HepG2 (cell line): ENCODE results near the gene CBLB. TPM values are rescaled to one million over a fixed set of nuclear protein-coding genes. Genes with fewer than 3 reads are reported as not detected.

ENCODE experiments used
- ATAC-seq: fragments of 200-7000 bp; cut with Tn5 transposase; 3 replicates; pipeline ENCODE4 v1.9.1; 2020; ENCODE audit warnings: mild to moderate bottlenecking, moderate library complexity
- BruUV-seq: library from RNA; stranded (reverse); fragments of 400-500 nt; replicated peaks from 2 replicates; lab custom pipeline; 2021; lab: Mats Ljungman, UMichigan
- CTCF ChIA-PET: fragments of 300-600 bp; formaldehyde crosslinking; extraction: SDS; loops from one replicate; lab custom pipeline; 2021; ENCODE audit warnings: low total read pairs, inconsistent platforms, low intra/inter-chr PET ratio; lab: Yijun Ruan, JAX
- POLR2A ChIA-PET: fragments of 350-600 bp; sonication (Branson Sonifier 250); formaldehyde crosslinking; loops from one replicate; lab custom pipeline; 2020; ENCODE audit warnings: antibody characterized with exemption, inconsistent platforms; lab: Yijun Ruan, JAX
- DNase-seq: peaks from one replicate; pipeline ENCODE4 v3.0.0-alpha.2; 2015; ENCODE audit warnings: low spot score
- FAIRE-seq: peaks from 3 replicates; lab custom pipeline; 2011; peaks lifted over from hg19 to GRCh38; lab: Jason Lieb, UNC
- H2AFZ ChIP-seq: one replicate; pipeline ENCODE4 v1.6.1; 2011; ENCODE audit warnings: low read length, inconsistent platforms
- H3K27ac ChIP-seq: fragments of 300-600 bp; 3 replicates; pipeline ENCODE4 v1.8.0; 2011; ENCODE audit warnings: mixed run types, mild to moderate bottlenecking, mixed read lengths, low read length, inconsistent platforms; ENCODE audit not compliant: insufficient read depth; ENCODE audit errors: extremely low read length
- H3K27me3 ChIP-seq, 2 experiments: fragments of 200-600 bp in 1 of 2; 2 replicates in 1 of 2; 3 replicates in 1 of 2; pipeline versions ENCODE4 v1.6.0 to v1.8.0; 2011; ENCODE audit warnings: low read length in 2 of 2, mild to moderate bottlenecking in 2 of 2, moderate library complexity in 2 of 2, inconsistent platforms in 1 of 2; ENCODE audit not compliant: insufficient read depth in 2 of 2, control insufficient read depth in 1 of 2
- H3K36me3 ChIP-seq, 2 experiments: fragments of 200-600 bp in 1 of 2; replicated peaks in 1 of 2; 2 replicates in 1 of 2; 3 replicates in 1 of 2; pipeline versions ENCODE4 v1.5.1 to v1.8.0; 2011; ENCODE audit warnings: low read length in 2 of 2, inconsistent platforms in 1 of 2; ENCODE audit not compliant: insufficient read depth in 2 of 2, control insufficient read depth in 1 of 2
- H3K4me1 ChIP-seq: 2 replicates; pipeline ENCODE4 v1.5.1; 2012; ENCODE audit warnings: low read length, inconsistent platforms; ENCODE audit not compliant: insufficient read depth
- H3K4me2 ChIP-seq: 2 replicates; pipeline ENCODE4 v1.6.0; 2011; ENCODE audit warnings: low read depth, low read length, inconsistent platforms
- H3K4me3 ChIP-seq, 3 experiments: fragments of 200-600 bp in 1 of 3; sonication (generic), shearing (Covaris generic) in 1 of 3; replicated peaks in 1 of 3; 2 replicates each; pipeline ENCODE4 v1.5.1; 2011 to 2016; ENCODE audit warnings: low read length in 3 of 3, inconsistent platforms in 2 of 3, low read depth in 2 of 3, mild to moderate bottlenecking in 2 of 3, control low read depth in 1 of 3, mixed read lengths in 1 of 3; ENCODE audit not compliant: insufficient read depth in 1 of 3
- H3K79me2 ChIP-seq: one replicate; pipeline ENCODE4 v1.6.1; 2011; ENCODE audit warnings: low read length, inconsistent platforms; ENCODE audit not compliant: insufficient read depth
- H3K9ac ChIP-seq: 2 replicates; pipeline ENCODE4 v1.6.0; 2011; ENCODE audit warnings: mild to moderate bottlenecking, low read depth, low read length, inconsistent platforms; ENCODE audit not compliant: insufficient read depth
- H3K9me3 ChIP-seq: 2 replicates; pipeline ENCODE4 v1.5.1; 2012; ENCODE audit warnings: mild to moderate bottlenecking, low read length
- H4K20me1 ChIP-seq: 2 replicates; pipeline ENCODE4 v1.6.0; 2011; ENCODE audit warnings: inconsistent platforms, mild to moderate bottlenecking, low read length, moderate library complexity; ENCODE audit not compliant: insufficient read depth
- ATF5 ChIP-seq: sonication (generic); formaldehyde crosslinking; IDR thresholded peaks from 2 replicates; pipeline ENCODE4 v1.4.0; 2020; ENCODE audit warnings: mild to moderate bottlenecking, low read depth, missing genetic modification reagents
- BATF2 ChIP-seq: sonication (generic); formaldehyde crosslinking; IDR thresholded peaks from 2 replicates; pipeline ENCODE4 v1.8.0; 2022; ENCODE audit warnings: mild to moderate bottlenecking, missing genetic modification reagents, moderate library complexity
- DNMT1 ChIP-seq: sonication (generic); formaldehyde crosslinking; IDR thresholded peaks from 2 replicates; pipeline ENCODE4 v1.5.1; 2020; ENCODE audit warnings: mild to moderate bottlenecking, missing genetic modification reagents
- DR1 ChIP-seq: sonication (generic); formaldehyde crosslinking; IDR thresholded peaks from 2 replicates; pipeline ENCODE4 v1.8.0; 2021; ENCODE audit warnings: mild to moderate bottlenecking, missing genetic modification reagents, inconsistent platforms
- E2F5 ChIP-seq: sonication (generic); formaldehyde crosslinking; conservative IDR thresholded peaks from 2 replicates; pipeline ENCODE4 v1.4.0; 2020; ENCODE audit warnings: missing genetic modification reagents
- FOXM1 ChIP-seq: sonication (generic); formaldehyde crosslinking; IDR thresholded peaks from 2 replicates; pipeline ENCODE4 v1.5.0; 2020; ENCODE audit warnings: missing genetic modification reagents
- GATAD1 ChIP-seq: IDR thresholded peaks from 2 replicates; pipeline ENCODE4 v1.6.1; 2016; ENCODE audit warnings: missing genetic modification reagents, missing compliant biosample characterization
- GPN1 ChIP-seq: sonication (generic); formaldehyde crosslinking; IDR thresholded peaks from 2 replicates; pipeline ENCODE4 v1.5.1; 2020; ENCODE audit warnings: missing genetic modification reagents, borderline replicate concordance
- HNRNPL ChIP-seq: fragments of 200-400 bp; formaldehyde crosslinking; IDR thresholded peaks from 2 replicates; pipeline ENCODE4 v1.6.1; 2017; ENCODE audit warnings: mild to moderate bottlenecking, low read depth, low read length
- MED13 ChIP-seq: sonication (generic); formaldehyde crosslinking; IDR thresholded peaks from 2 replicates; pipeline ENCODE4 v1.5.0; 2020; ENCODE audit warnings: missing genetic modification reagents
- NFE2L1 ChIP-seq: sonication (generic); formaldehyde crosslinking; IDR thresholded peaks from 2 replicates; pipeline ENCODE4 v1.4.0; 2020; ENCODE audit warnings: missing genetic modification reagents, mild to moderate bottlenecking, borderline replicate concordance
- POGZ ChIP-seq: sonication (generic); formaldehyde crosslinking; IDR thresholded peaks from 2 replicates; pipeline ENCODE4 v1.4.0; 2020; ENCODE audit warnings: mild to moderate bottlenecking, missing genetic modification reagents
- REL ChIP-seq: sonication (generic); formaldehyde crosslinking; conservative IDR thresholded peaks from 2 replicates; pipeline ENCODE4 v1.8.0; 2022; ENCODE audit warnings: mild to moderate bottlenecking, missing genetic modification reagents, moderate library complexity
- ZBTB34 ChIP-seq: sonication (generic); formaldehyde crosslinking; IDR thresholded peaks from 2 replicates; pipeline ENCODE4 v1.8.0; 2022; ENCODE audit warnings: mild to moderate bottlenecking, missing genetic modification reagents
- ZBTB7B ChIP-seq: sonication (generic); formaldehyde crosslinking; IDR thresholded peaks from 2 replicates; pipeline ENCODE4 v1.4.0; 2020; ENCODE audit warnings: missing genetic modification reagents
- ZFP36L1 ChIP-seq: sonication (generic); formaldehyde crosslinking; IDR thresholded peaks from 2 replicates; pipeline ENCODE4 v1.8.0; 2022; ENCODE audit warnings: mild to moderate bottlenecking, missing genetic modification reagents, moderate library complexity
- ZFP62 ChIP-seq: sonication (generic); formaldehyde crosslinking; IDR thresholded peaks from 2 replicates; pipeline ENCODE4 v1.4.0; 2020; ENCODE audit warnings: missing genetic modification reagents
- ZNF460 ChIP-seq: sonication (generic); formaldehyde crosslinking; IDR thresholded peaks from 2 replicates; pipeline ENCODE4 v1.5.1; 2020; ENCODE audit warnings: missing genetic modification reagents, mild to moderate bottlenecking, borderline replicate concordance
- ZXDC ChIP-seq: sonication (generic); formaldehyde crosslinking; IDR thresholded peaks from 2 replicates; pipeline ENCODE4 v1.5.0; 2020; ENCODE audit warnings: mild to moderate bottlenecking, missing genetic modification reagents
- WGBS: methylation state at CpG from one replicate; pipeline ENCODE4 v1.1.6; 2017; ENCODE audit warnings: low lambda C conversion rate; 5-methylcytosine and 5-hydroxymethylcytosine counted together
- in situ Hi-C: cut with HindIII; loops from 2 replicates; pipeline ENCODE4 v1.10.0; 2017; ENCODE audit warnings: low pct_unique_long_range_greater_than_20kb; ENCODE audit not compliant: extremely low pct_ligation_motif_present
- intact Hi-C: fragments of 100-400 bp; cut with micrococcal nuclease; formaldehyde crosslinking; loops from one replicate; pipeline ENCODE4 v1.10.0; 2022; ENCODE audit not compliant: unreplicated experiment
- polyA plus RNA-seq, 8 experiments: library from polyadenylated mRNA; depleted of rRNA in 3 of 8; stranded (reverse) in 7 of 8; unstranded in 1 of 8; fragments of >200 nt; fragmentation: Illumina TruSeq in 4 of 8; extraction: Trizol in 4 of 8; gene quantifications; 2 replicates each; pipeline versions ENCODE4 v1.2.1 to v1.2.3, GENCODE V29; 2011 to 2016; ENCODE audit warnings: low read depth in 4 of 8, missing spikeins in 1 of 8, mixed read lengths in 1 of 8; ENCODE audit not compliant: insufficient read depth in 1 of 8
- total RNA-seq, 5 experiments: library from RNA; depleted of rRNA; stranded (reverse); fragments of >200 nt; fragmentation: Illumina TruSeq; extraction: Trizol; gene quantifications; 2 replicates each; pipeline ENCODE4 v1.2.3, GENCODE V29; 2016; ENCODE audit warnings: low read depth in 1 of 5

CBLB gene
- total and polyA plus RNA-seq, 2 of the 13 experiments (the other 11 are each of a cell fraction or from before 2014, with no cell fraction given) = 9.8 to 16.4 TPM

GRCh38 chr3:105662306-105662705 lies 206.5 kb downstream of the CBLB start (continued):
- TF ChIP-seq GPN1 = no peak
- no peak for TF ChIP-seq ZFP62
- no peak for TF ChIP-seq DNMT1 (CRISPR knock-in tag)

GRCh38 chr3:105661461-105661860 lies 207.4 kb downstream of the CBLB start:
- WGBS = 97% methylated on average over 3 of the region's 3 CpGs
- Histone ChIP-seq H3K4me2 (no peak overlapping the region), H2AFZ (no peak overlapping the region), H3K79me2 (no peaks in the 10 kb centered on the region), H3K36me3 (peaks cover 3 to 12% of the 10 kb centered on the region in 2 experiments; a peak in 2 of 5 replicates), H3K4me1 (peaks cover 5% of the 10 kb centered on the region; the same call in 1 of the 2 replicates), H3K9ac (no peak overlapping the region), H3K27me3 (no peaks in the 10 kb centered on the region), H4K20me1 (no peaks in the 10 kb centered on the region), H3K4me3 (no peak overlapping the region), H3K27ac (no peak overlapping the region), H3K9me3 (no peaks in the 10 kb centered on the region)
- in situ Hi-C loops = no loop called here
- no TSS peak for BruUV-seq
- DNase-seq (no peak), FAIRE-seq (no peak), ATAC-seq (no peak)
- ChIA-PET POLR2A (no interaction called here), CTCF (no interaction called here)
- intact Hi-C loops = no loop called here
- TF ChIP-seq POGZ (no peak), ZNF460 (CRISPR knock-in tag) (no peak), ZBTB34 (CRISPR knock-in tag) (no peak), ZXDC (CRISPR knock-in tag) (no peak), HNRNPL (no peak), ATF5 (CRISPR knock-in tag) (no peak), GATAD1 (CRISPR knock-in tag) (no peak), ZFP36L1 (no peak), ZBTB7B (CRISPR knock-in tag) (no peak), FOXM1 (CRISPR knock-in tag) (no peak), DR1 (no peak), REL (CRISPR knock-in tag) (no peak), E2F5 (CRISPR knock-in tag) (no peak), MED13 (CRISPR knock-in tag) (no peak), NFE2L1 (CRISPR knock-in tag) (no peak), BATF2 (no peak)
